HepG2 (cell line): ENCODE data around the gene ADAMTS18. TPM values are rescaled to one million over a fixed set of nuclear protein-coding genes. Genes with fewer than 3 reads are reported as not detected.

Experiments
- ATAC-seq: fragments of 200-7000 bp; cut with Tn5 transposase; 3 replicates; pipeline ENCODE4 v1.9.1; 2020; ENCODE audit warnings: mild to moderate bottlenecking, moderate library complexity
- BruUV-seq: library from RNA; stranded (reverse); fragments of 400-500 nt; replicated peaks from 2 replicates; lab custom pipeline; 2021; lab: Mats Ljungman, UMichigan
- CTCF ChIA-PET: fragments of 300-600 bp; formaldehyde crosslinking; extraction: SDS; loops from one replicate; lab custom pipeline; 2021; ENCODE audit warnings: low total read pairs, inconsistent platforms, low intra/inter-chr PET ratio; lab: Yijun Ruan, JAX
- POLR2A ChIA-PET: fragments of 350-600 bp; sonication (Branson Sonifier 250); formaldehyde crosslinking; loops from one replicate; lab custom pipeline; 2020; ENCODE audit warnings: antibody characterized with exemption, inconsistent platforms; lab: Yijun Ruan, JAX
- DNase-seq: peaks from one replicate; pipeline ENCODE4 v3.0.0-alpha.2; 2015; ENCODE audit warnings: low spot score
- FAIRE-seq: peaks from 3 replicates; lab custom pipeline; 2011; peaks lifted over from hg19 to GRCh38; lab: Jason Lieb, UNC
- H2AFZ ChIP-seq: one replicate; pipeline ENCODE4 v1.6.1; 2011; ENCODE audit warnings: low read length, inconsistent platforms
- H3K27ac ChIP-seq: fragments of 300-600 bp; 3 replicates; pipeline ENCODE4 v1.8.0; 2011; ENCODE audit warnings: mixed run types, mild to moderate bottlenecking, mixed read lengths, low read length, inconsistent platforms; ENCODE audit not compliant: insufficient read depth; ENCODE audit errors: extremely low read length
- H3K27me3 ChIP-seq, 2 experiments: fragments of 200-600 bp in 1 of 2; 2 replicates in 1 of 2; 3 replicates in 1 of 2; pipeline versions ENCODE4 v1.6.0 to v1.8.0; 2011; ENCODE audit warnings: low read length in 2 of 2, mild to moderate bottlenecking in 2 of 2, moderate library complexity in 2 of 2, inconsistent platforms in 1 of 2; ENCODE audit not compliant: insufficient read depth in 2 of 2, control insufficient read depth in 1 of 2
- H3K36me3 ChIP-seq, 2 experiments: fragments of 200-600 bp in 1 of 2; replicated peaks in 1 of 2; 2 replicates in 1 of 2; 3 replicates in 1 of 2; pipeline versions ENCODE4 v1.5.1 to v1.8.0; 2011; ENCODE audit warnings: low read length in 2 of 2, inconsistent platforms in 1 of 2; ENCODE audit not compliant: insufficient read depth in 2 of 2, control insufficient read depth in 1 of 2
- H3K4me1 ChIP-seq: 2 replicates; pipeline ENCODE4 v1.5.1; 2012; ENCODE audit warnings: low read length, inconsistent platforms; ENCODE audit not compliant: insufficient read depth
- H3K4me2 ChIP-seq: 2 replicates; pipeline ENCODE4 v1.6.0; 2011; ENCODE audit warnings: low read depth, low read length, inconsistent platforms
- H3K4me3 ChIP-seq, 3 experiments: fragments of 200-600 bp in 1 of 3; sonication (generic), shearing (Covaris generic) in 1 of 3; replicated peaks in 1 of 3; 2 replicates each; pipeline ENCODE4 v1.5.1; 2011 to 2016; ENCODE audit warnings: low read length in 3 of 3, inconsistent platforms in 2 of 3, low read depth in 2 of 3, mild to moderate bottlenecking in 2 of 3, control low read depth in 1 of 3, mixed read lengths in 1 of 3; ENCODE audit not compliant: insufficient read depth in 1 of 3
- H3K79me2 ChIP-seq: one replicate; pipeline ENCODE4 v1.6.1; 2011; ENCODE audit warnings: low read length, inconsistent platforms; ENCODE audit not compliant: insufficient read depth
- H3K9ac ChIP-seq: 2 replicates; pipeline ENCODE4 v1.6.0; 2011; ENCODE audit warnings: mild to moderate bottlenecking, low read depth, low read length, inconsistent platforms; ENCODE audit not compliant: insufficient read depth
- H3K9me3 ChIP-seq: 2 replicates; pipeline ENCODE4 v1.5.1; 2012; ENCODE audit warnings: mild to moderate bottlenecking, low read length
- H4K20me1 ChIP-seq: 2 replicates; pipeline ENCODE4 v1.6.0; 2011; ENCODE audit warnings: inconsistent platforms, mild to moderate bottlenecking, low read length, moderate library complexity; ENCODE audit not compliant: insufficient read depth
- AGO2 ChIP-seq: fragments of 200-400 bp; formaldehyde crosslinking; optimal IDR thresholded peaks from 2 replicates; pipeline ENCODE3; 2017; ENCODE audit warnings: mild to moderate bottlenecking, low read depth, low read length, moderate library complexity
- CREB1 ChIP-seq, 2 experiments: fragments of 450-650 bp in 1 of 2; IDR thresholded peaks; 2 replicates each; pipeline ENCODE4 v1.6.1; 2016 to 2017; ENCODE audit warnings: control low read depth in 1 of 2, mild to moderate bottlenecking in 1 of 2, missing compliant biosample characterization in 1 of 2, missing genetic modification characterization in 1 of 2
- DPF2 ChIP-seq: sonication (generic); formaldehyde crosslinking; IDR thresholded peaks from 2 replicates; pipeline ENCODE4 v1.4.0; 2020; ENCODE audit warnings: mild to moderate bottlenecking, low read depth, missing genetic modification reagents, borderline replicate concordance
- MAFG ChIP-seq: sonication (generic); formaldehyde crosslinking; IDR thresholded peaks from 2 replicates; pipeline ENCODE4 v1.5.1; 2020; ENCODE audit warnings: mild to moderate bottlenecking, missing genetic modification reagents
- MEIS2 ChIP-seq: sonication (generic); formaldehyde crosslinking; IDR thresholded peaks from 2 replicates; pipeline ENCODE4 v1.9.0; 2021; ENCODE audit warnings: mild to moderate bottlenecking, missing genetic modification reagents
- RBM22 ChIP-seq: fragments of 200-400 bp; formaldehyde crosslinking; optimal IDR thresholded peaks from 2 replicates; pipeline ENCODE3; 2017; ENCODE audit warnings: mild to moderate bottlenecking, low read length, moderate library complexity
- TBX2 ChIP-seq: sonication (generic); formaldehyde crosslinking; IDR thresholded peaks from 2 replicates; pipeline ENCODE4 v1.5.0; 2020; ENCODE audit warnings: missing genetic modification reagents, mild to moderate bottlenecking, borderline replicate concordance
- ZBTB7B ChIP-seq: sonication (generic); formaldehyde crosslinking; IDR thresholded peaks from 2 replicates; pipeline ENCODE4 v1.4.0; 2020; ENCODE audit warnings: missing genetic modification reagents
- ZNF225 ChIP-seq: sonication (generic); formaldehyde crosslinking; IDR thresholded peaks from 2 replicates; pipeline ENCODE4 v1.4.0; 2020; ENCODE audit warnings: mild to moderate bottlenecking, missing genetic modification reagents
- ZNF343 ChIP-seq: sonication (generic); formaldehyde crosslinking; IDR thresholded peaks from 2 replicates; pipeline ENCODE4 v1.4.0; 2020; ENCODE audit warnings: mild to moderate bottlenecking, missing genetic modification reagents
- ZNF484 ChIP-seq: sonication (generic); formaldehyde crosslinking; IDR thresholded peaks from 2 replicates; pipeline ENCODE4 v1.5.1; 2020; ENCODE audit warnings: mild to moderate bottlenecking, low read depth, missing genetic modification reagents, borderline replicate concordance
- ZNF615 ChIP-seq: sonication (generic); formaldehyde crosslinking; IDR thresholded peaks from 2 replicates; pipeline ENCODE4 v1.5.0; 2020; ENCODE audit warnings: mild to moderate bottlenecking, missing genetic modification reagents, borderline replicate concordance
- ZNF660 ChIP-seq: sonication (generic); formaldehyde crosslinking; IDR thresholded peaks from 2 replicates; pipeline ENCODE4 v1.5.1; 2020; ENCODE audit warnings: mild to moderate bottlenecking, low read depth, missing genetic modification reagents, borderline replicate concordance
- ZNF768 ChIP-seq: sonication (generic); formaldehyde crosslinking; IDR thresholded peaks from 2 replicates; pipeline ENCODE4 v1.4.0; 2020; ENCODE audit warnings: missing genetic modification reagents
- WGBS: methylation state at CpG from one replicate; pipeline ENCODE4 v1.1.6; 2017; ENCODE audit warnings: low lambda C conversion rate; 5-methylcytosine and 5-hydroxymethylcytosine counted together
- in situ Hi-C: cut with HindIII; loops from 2 replicates; pipeline ENCODE4 v1.10.0; 2017; ENCODE audit warnings: low pct_unique_long_range_greater_than_20kb; ENCODE audit not compliant: extremely low pct_ligation_motif_present
- intact Hi-C: fragments of 100-400 bp; cut with micrococcal nuclease; formaldehyde crosslinking; loops from one replicate; pipeline ENCODE4 v1.10.0; 2022; ENCODE audit not compliant: unreplicated experiment
- polyA plus RNA-seq, 8 experiments: library from polyadenylated mRNA; depleted of rRNA in 3 of 8; stranded (reverse) in 7 of 8; unstranded in 1 of 8; fragments of >200 nt; fragmentation: Illumina TruSeq in 4 of 8; extraction: Trizol in 4 of 8; gene quantifications; 2 replicates each; pipeline versions ENCODE4 v1.2.1 to v1.2.3, GENCODE V29; 2011 to 2016; ENCODE audit warnings: low read depth in 4 of 8, missing spikeins in 1 of 8, mixed read lengths in 1 of 8; ENCODE audit not compliant: insufficient read depth in 1 of 8
- total RNA-seq, 5 experiments: library from RNA; depleted of rRNA; stranded (reverse); fragments of >200 nt; fragmentation: Illumina TruSeq; extraction: Trizol; gene quantifications; 2 replicates each; pipeline ENCODE4 v1.2.3, GENCODE V29; 2016; ENCODE audit warnings: low read depth in 1 of 5
- TF ChIP-seq, protein P1 (sequence below): IDR thresholded peaks from 2 replicates; pipeline ENCODE4 v1.6.1; 2018; ENCODE audit warnings: missing genetic modification reagents
- TF ChIP-seq, protein P2 (sequence below): sonication (generic); formaldehyde crosslinking; IDR thresholded peaks from 2 replicates; pipeline ENCODE4 v1.8.1; 2023; ENCODE audit warnings: mild to moderate bottlenecking, inconsistent platforms, moderate library complexity, missing genetic modification reagents, borderline replicate concordance

ADAMTS18 gene
- total and polyA plus RNA-seq, 2 of the 13 experiments (the other 11 are each of a cell fraction or from before 2014, with no cell fraction given), result 0.01 TPM; not detected in 1

DNA sequence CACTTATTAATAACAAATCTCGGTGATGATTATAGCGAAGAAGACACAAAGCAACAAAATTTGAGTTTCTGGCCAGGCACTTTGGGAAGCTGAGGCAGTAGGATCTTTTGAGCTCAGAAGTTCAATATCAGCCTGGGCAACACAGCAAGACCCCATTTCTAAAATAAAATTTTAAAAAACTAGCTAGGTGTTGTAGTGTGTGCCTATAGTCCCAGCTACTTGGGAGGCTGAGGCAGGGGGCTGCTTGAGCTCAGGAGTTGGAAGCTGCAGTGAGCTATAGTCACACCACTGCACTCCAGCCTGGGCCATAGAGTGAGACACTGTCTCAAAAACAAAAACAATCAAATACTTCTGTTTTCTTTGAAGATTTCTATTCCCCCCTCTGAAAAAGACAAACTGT, 130.7 kb downstream of the ADAMTS18 start:
- H3K79me2 ChIP-seq, result no peaks in the 10 kb centered on the region
- no peaks in the 10 kb centered on the region for H3K9me3 ChIP-seq
- CTCF ChIA-PET, result no interaction called here
- no peak overlapping the region for H3K27ac ChIP-seq
- in situ Hi-C loops (no loop called here), intact Hi-C loops (no loop called here)
- no peak overlapping the region for H3K9ac ChIP-seq
- ATAC-seq (no peak), DNase-seq (no peak), FAIRE-seq (no peak)
- H4K20me1 ChIP-seq, result no peaks in the 10 kb centered on the region
- H3K4me3 ChIP-seq, result no peak overlapping the region
- no peak for TF ChIP-seq ZNF615 (CRISPR knock-in tag)
- no peak for TF ChIP-seq MEIS2
- TF ChIP-seq CREB1 (IDR thresholded peaks at IDR 0.05), result no peak
- TF ChIP-seq CREB1 (CRISPR knock-in tag; IDR thresholded peaks at IDR 0.05), result no peak
- TF ChIP-seq ZBTB7B (CRISPR knock-in tag), result no peak
- TF ChIP-seq DPF2, result no peak
- TF ChIP-seq ZNF768 (CRISPR knock-in tag), result no peak
- POLR2A ChIA-PET, result no interaction called here
- H3K4me2 ChIP-seq, result no peak overlapping the region
- 92% methylated on average over 2 of the region's 2 CpGs for WGBS
- H3K4me1 ChIP-seq, result peaks cover 11% of the 10 kb centered on the region
- peaks cover 0 to 16% of the 10 kb centered on the region in 2 experiments; a peak in 2 of 5 replicates for H3K27me3 ChIP-seq
- BruUV-seq, result no TSS peak
- no peaks in the 10 kb centered on the region for H3K36me3 ChIP-seq
- no peak overlapping the region for H2AFZ ChIP-seq

DNA sequence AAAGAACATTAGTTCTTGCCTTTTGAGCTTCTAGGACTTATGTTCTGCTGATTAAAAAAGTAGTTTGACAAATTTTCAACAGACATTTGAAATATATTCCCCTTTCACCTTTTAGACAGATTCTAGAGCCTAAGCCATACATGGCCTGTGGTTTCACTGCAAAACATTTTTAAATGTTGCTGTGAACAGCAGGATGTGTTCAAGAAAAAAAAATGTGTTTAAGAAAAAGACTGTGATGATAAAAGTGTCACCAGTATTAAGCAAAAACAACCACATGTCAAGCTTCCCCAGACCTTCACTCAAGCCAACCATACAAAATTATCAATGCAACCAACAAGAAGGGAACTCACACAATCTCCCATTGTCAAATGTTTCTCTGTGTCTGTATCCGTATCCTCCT, 132.2 kb downstream of the ADAMTS18 start:
- no peak overlapping the region for H3K4me2 ChIP-seq
- POLR2A ChIA-PET, result no interaction called here
- H3K79me2 ChIP-seq, result no peaks in the 10 kb centered on the region
- ATAC-seq, result no peak
- WGBS, result 24% methylated on average over 1 of the region's 1 CpG
- H3K9ac ChIP-seq, result no peak overlapping the region
- H4K20me1 ChIP-seq, result no peaks in the 10 kb centered on the region
- FAIRE-seq, result no peak
- no peak overlapping the region for H3K4me3 ChIP-seq
- peaks cover 0 to 15% of the 10 kb centered on the region in 2 experiments; a peak in 2 of 5 replicates for H3K27me3 ChIP-seq
- CTCF ChIA-PET, result no interaction called here
- intact Hi-C loops, result no loop called here
- peaks cover 11% of the 10 kb centered on the region for H3K4me1 ChIP-seq
- no peaks in the 10 kb centered on the region for H3K9me3 ChIP-seq
- H3K36me3 ChIP-seq, result no peaks in the 10 kb centered on the region
- no peak overlapping the region for H3K27ac ChIP-seq
- no peak for DNase-seq
- in situ Hi-C loops, result no loop called here
- BruUV-seq, result no TSS peak
- no peak overlapping the region for H2AFZ ChIP-seq
- no peak for TF ChIP-seq TBX2 (CRISPR knock-in tag)
- TF ChIP-seq, protein P1, sequence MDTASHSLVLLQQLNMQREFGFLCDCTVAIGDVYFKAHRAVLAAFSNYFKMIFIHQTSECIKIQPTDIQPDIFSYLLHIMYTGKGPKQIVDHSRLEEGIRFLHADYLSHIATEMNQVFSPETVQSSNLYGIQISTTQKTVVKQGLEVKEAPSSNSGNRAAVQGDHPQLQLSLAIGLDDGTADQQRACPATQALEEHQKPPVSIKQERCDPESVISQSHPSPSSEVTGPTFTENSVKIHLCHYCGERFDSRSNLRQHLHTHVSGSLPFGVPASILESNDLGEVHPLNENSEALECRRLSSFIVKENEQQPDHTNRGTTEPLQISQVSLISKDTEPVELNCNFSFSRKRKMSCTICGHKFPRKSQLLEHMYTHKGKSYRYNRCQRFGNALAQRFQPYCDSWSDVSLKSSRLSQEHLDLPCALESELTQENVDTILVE (CRISPR knock-in tag), result no peak
- TF ChIP-seq MAFG, result no peak
- TF ChIP-seq AGO2, result no peak
- TF ChIP-seq ZNF343 (CRISPR knock-in tag), result no peak
- no peak for TF ChIP-seq ZNF225 (CRISPR knock-in tag)
- TF ChIP-seq ZNF484, result no peak
- TF ChIP-seq, protein P2, sequence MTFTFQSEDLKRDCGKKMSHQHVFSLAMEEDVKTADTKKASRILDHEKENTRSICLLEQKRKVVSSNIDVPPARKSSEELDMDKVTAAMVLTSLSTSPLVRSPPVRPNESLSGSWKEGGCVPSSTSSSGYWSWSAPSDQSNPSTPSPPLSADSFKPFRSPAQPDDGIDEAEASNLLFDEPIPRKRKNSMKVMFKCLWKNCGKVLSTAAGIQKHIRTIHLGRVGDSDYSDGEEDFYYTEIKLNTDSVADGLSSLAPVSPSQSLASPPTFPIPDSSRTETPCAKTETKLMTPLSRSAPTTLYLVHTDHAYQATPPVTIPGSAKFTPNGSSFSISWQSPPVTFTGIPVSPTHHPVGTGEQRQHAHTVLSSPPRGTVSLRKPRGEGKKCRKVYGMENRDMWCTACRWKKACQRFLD (CRISPR knock-in tag), result no peak
- TF ChIP-seq ZNF660 (CRISPR knock-in tag), result no peak
- no peak for TF ChIP-seq RBM22
